HG03175 (cell line): Measurements from ENCODE around the gene ST8SIA3.

ENCODE experiments used
- ATAC-seq: cut with Tn5 transposase; IDR thresholded peaks from one replicate; pipeline ENCODE4 v1.9.1; 2021; ENCODE audit warnings: mild to moderate bottlenecking, moderate library complexity; ENCODE audit not compliant: unreplicated experiment

Gene ST8SIA3, protein sequence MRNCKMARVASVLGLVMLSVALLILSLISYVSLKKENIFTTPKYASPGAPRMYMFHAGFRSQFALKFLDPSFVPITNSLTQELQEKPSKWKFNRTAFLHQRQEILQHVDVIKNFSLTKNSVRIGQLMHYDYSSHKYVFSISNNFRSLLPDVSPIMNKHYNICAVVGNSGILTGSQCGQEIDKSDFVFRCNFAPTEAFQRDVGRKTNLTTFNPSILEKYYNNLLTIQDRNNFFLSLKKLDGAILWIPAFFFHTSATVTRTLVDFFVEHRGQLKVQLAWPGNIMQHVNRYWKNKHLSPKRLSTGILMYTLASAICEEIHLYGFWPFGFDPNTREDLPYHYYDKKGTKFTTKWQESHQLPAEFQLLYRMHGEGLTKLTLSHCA

GRCh38 chr18:57352271-57352701 is at the start of gene ST8SIA3:
Gene ST8SIA3 (plus strand): TSS chr18:57352557. CDS start chr18:57352847, 290 bp downstream.
- ATAC-seq = no peak

- ATAC-seq = no peak
Measured at GRCh38 chr18:57311472-57311871, 40.9 kb upstream of the ST8SIA3 start.

GRCh38 chr18:57312346-57313144 is 39.8 kb upstream of the ST8SIA3 start:
- no peak for ATAC-seq

DNA sequence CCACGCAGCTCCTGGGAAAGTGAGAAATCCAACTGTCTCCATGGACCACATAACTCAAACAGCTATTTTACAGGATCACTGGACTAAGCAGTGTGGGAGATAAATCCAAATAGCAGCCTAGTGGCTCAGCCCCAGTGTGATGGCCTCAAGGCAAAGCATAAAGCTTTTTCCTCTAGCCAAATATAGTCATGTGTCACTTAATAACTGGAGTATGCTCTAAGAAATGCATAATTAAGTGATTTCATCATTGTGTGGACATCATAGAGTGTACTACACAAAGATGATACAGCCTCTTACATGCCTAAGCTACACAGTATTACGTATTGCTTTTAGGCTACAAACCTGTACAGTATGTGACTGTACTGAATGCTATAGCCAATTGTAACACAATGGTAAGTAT is 31.8 kb upstream of the ST8SIA3 start:
- no peak for ATAC-seq

- no peak for ATAC-seq
Measured at GRCh38 chr18:57325491-57326166, 26.7 kb upstream of the ST8SIA3 start.

GRCh38 chr18:57326718-57327323 is 25.5 kb upstream of the ST8SIA3 start:
- no peak for ATAC-seq

GRCh38 chr18:57328665-57329064 is 23.7 kb upstream of the ST8SIA3 start:
- no peak for ATAC-seq

- no peak for ATAC-seq
Measured at GRCh38 chr18:57329856-57330255, 22.5 kb upstream of the ST8SIA3 start.

DNA sequence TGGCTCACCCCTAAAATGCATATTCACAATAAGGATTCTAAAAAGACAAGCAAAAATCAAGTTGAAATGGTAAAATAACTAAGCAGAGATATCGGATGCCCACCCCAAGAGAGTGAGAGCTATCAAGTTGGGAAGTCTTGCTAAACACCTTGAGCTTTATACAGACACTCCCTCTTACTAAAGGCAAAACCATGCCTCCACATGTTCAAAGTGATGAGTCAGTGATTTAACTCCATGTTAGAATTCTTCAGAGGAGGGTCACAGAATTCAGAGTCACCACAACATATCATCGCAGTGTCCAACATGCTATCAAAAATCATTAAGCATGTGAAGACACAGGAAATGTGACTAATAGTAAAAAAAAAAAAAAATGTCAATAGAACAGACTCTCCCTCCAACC is 20.6 kb upstream of the ST8SIA3 start:
- ATAC-seq = no peak

DNA sequence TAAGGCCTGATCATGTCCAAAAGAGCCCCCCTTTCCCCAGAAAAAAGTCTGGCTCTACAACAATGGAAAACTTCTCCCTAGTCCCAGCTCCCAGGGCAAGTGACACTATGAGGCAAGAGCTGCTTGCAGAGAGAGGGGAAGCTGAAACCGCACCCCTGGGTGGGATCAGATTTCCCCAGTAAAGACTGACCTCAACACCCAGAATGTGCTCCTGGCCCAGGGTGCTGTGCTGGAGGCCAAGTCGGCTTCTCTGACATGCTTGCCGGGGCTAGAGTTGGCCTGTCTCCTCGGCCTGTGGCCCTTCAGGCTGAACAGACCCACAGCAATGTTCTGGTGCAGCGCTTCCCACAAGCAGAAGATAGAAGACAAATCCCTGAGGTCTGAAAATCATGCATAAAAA is 18.4 kb upstream of the ST8SIA3 start:
- ATAC-seq = no peak

GRCh38 chr18:57334383-57334782 is 18.0 kb upstream of the ST8SIA3 start:
- ATAC-seq = no peak

- no peak for ATAC-seq
Measured at GRCh38 chr18:57336343-57336742, 16.0 kb upstream of the ST8SIA3 start.

- no peak for ATAC-seq
Measured at GRCh38 chr18:57337890-57338289, 14.5 kb upstream of the ST8SIA3 start.

DNA sequence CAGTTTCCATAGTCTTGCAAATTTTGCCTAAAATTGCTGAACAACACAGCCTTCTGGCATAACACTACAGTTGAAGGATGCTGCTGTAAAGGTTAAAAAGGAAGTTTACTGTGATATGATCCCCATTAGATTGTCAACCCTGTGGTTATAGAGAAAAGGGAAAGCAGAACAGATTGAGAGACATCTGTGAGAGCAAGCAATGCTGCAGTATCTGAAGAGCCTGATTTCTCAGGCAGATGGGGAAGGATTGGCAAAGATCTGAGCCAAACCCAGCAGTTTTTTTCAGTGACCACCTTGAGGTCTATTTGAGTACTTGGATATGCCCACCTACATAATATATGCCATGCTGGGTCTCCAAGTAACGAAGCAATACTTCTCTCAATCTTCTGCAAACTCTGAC is 8.5 kb upstream of the ST8SIA3 start:
- ATAC-seq = no peak

- ATAC-seq = no peak
Measured at GRCh38 chr18:57346876-57347275, 5.5 kb upstream of the ST8SIA3 start.

DNA sequence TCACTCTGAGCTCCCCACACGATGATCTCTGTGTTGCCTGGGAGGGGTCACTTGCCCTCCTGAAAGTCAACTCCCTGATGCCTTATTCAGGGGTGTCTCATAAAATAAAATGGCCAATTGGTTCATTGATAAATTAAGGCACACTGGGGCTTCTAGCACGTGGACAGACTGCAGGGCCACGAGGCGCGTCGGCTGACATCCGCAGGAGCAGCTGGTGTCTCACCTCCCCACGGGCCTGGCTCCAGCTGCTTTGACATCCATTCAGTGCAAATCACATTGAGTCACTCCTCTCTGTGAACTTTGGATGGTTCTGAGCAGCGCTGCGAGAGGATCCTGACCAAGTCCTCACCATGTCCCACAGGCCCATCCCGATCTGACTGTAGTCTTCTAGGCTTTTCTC is 4.6 kb upstream of the ST8SIA3 start:
- no peak for ATAC-seq

GRCh38 chr18:57352761-57353136 is 392 bp downstream of the ST8SIA3 start:
- no peak for ATAC-seq

- ATAC-seq = no peak
Measured at GRCh38 chr18:57353137-57353939, 981 bp downstream of the ST8SIA3 start.

DNA sequence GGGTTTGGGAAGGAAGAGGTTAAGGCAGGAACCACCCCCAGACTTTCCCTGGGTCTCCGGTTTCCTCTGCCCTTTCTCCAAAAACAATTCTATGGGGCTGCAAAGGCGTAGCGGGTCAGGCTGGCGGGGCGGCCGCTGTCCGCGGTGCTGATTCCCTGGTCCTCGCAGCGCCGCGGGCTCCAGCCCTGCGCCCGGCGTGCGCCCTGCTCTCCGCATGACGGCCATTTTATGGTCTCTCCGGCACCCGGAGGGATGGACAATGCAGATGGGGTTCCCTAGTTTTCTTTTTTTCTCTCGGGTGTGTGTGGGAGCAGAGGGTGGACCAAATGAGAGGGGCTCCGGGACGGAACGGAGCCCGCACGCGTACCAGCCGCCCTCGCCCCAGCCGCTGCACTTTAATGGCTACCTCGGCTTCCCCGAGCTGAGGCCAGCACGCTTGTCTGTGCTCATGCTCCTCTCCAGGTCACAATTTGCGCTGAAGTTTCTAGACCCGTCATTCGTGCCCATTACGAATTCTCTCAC is 1.6 kb downstream of the ST8SIA3 start:
- no peak for ATAC-seq

GRCh38 chr18:57359433-57359832 is 7.1 kb downstream of the ST8SIA3 start:
- no peak for ATAC-seq
